ENCODE measurements around the gene SFT2D1. TPM values are rescaled to one million over a fixed set of nuclear protein-coding genes. Genes with fewer than 3 reads are reported as not detected.

The SFT2D1 gene
- total and polyA plus RNA-seq, 2 of the 4 experiments (the other 2 are of a cell fraction) = 10.2 to 45.8 TPM

GRCh38 chr6:166346965-166347364 is 4.6 kb upstream of the SFT2D1 start:
- H3K79me1 ChIP-seq (ENCODE audit: low read depth in 1 of 2, low read length in 2 of 2) = peaks cover 0 to 9% of the 10 kb centered on the region in 2 experiments; a peak in 1 of 4 replicates
- no peak overlapping the region for H3K14ac ChIP-seq (replicated peaks; ENCODE audit: low read depth, low read length)
- in situ Hi-C loops (cut with MboI; ENCODE audit: low sequenced_read_pairs) = no loop called here
- DNase-seq (no peak), ATAC-seq (ENCODE audit: low read depth) (no peak)
- ChIA-PET POLR2A (ENCODE audit: unreplicated experiment) (no interaction called here), CTCF (no interaction called here)
- no peak overlapping the region for H2AK9ac ChIP-seq (replicated peaks; ENCODE audit: low read depth, low read length, poor library complexity)
- H3K4me3 ChIP-seq (ENCODE audit: insufficient read depth, low read depth, low read length) = no peak overlapping the region
- no peak overlapping the region for H3K56ac ChIP-seq (ENCODE audit: extremely low read depth, insufficient read depth, low read length)
- intact Hi-C loops (cut with micrococcal nuclease) = no loop called here
- no peak overlapping the region for H2BK120ac ChIP-seq (ENCODE audit: low read depth, low read length)
- TF ChIP-seq ELK1 (IDR thresholded peaks at IDR 0.05; ENCODE audit: borderline replicate concordance, low read depth, low read length) = no peak
- no peak for TF ChIP-seq MXI1 (IDR thresholded peaks at IDR 0.05; ENCODE audit: borderline replicate concordance, low read depth, low read length)
- no peak for TF ChIP-seq CTCF (conservative IDR thresholded peaks at IDR 0.05; ENCODE audit: low read depth, low read length)
- no peak for TF ChIP-seq NFE2L2 (IDR thresholded peaks at IDR 0.05; ENCODE audit: low read depth, low read length)
- TF ChIP-seq POLR2A (IDR thresholded peaks at IDR 0.05; ENCODE audit: low read depth, low read length) = no peak
- no peak for TF ChIP-seq BHLHE40 (IDR thresholded peaks at IDR 0.05; ENCODE audit: low read depth, low read length)
- H4K91ac ChIP-seq (ENCODE audit: insufficient read depth, low read depth, low read length) = no peak overlapping the region
- no peak overlapping the region for H4K8ac ChIP-seq (ENCODE audit: low read depth in 2 of 2, low read length in 2 of 2)
- H3K9ac ChIP-seq (ENCODE audit: low read depth, low read length) = no peak overlapping the region
- no peak overlapping the region for H3K27ac ChIP-seq (ENCODE audit: insufficient read depth, low read length)
- no peaks in the 10 kb centered on the region for H3K36me3 ChIP-seq (ENCODE audit: control insufficient read depth, insufficient read depth, low read length)
- no peak overlapping the region for H4K5ac ChIP-seq (ENCODE audit: low read depth, low read length)
- no peak overlapping the region for H2BK20ac ChIP-seq (ENCODE audit: low read depth, low read length)
- no peak overlapping the region for H2BK15ac ChIP-seq (ENCODE audit: low read depth, low read length)
- H2AFZ ChIP-seq (replicated peaks; ENCODE audit: low read length, poor library complexity) = no peak overlapping the region
- H4K20me1 ChIP-seq (ENCODE audit: insufficient read depth, low read length) = no peaks in the 10 kb centered on the region
- H3K4me1 ChIP-seq (ENCODE audit: control insufficient read depth, insufficient read depth, low read length) = no peaks in the 10 kb centered on the region
- H2BK5ac ChIP-seq (ENCODE audit: low read depth, low read length, poor library complexity, severe bottlenecking) = no peak overlapping the region
- H3K9me3 ChIP-seq (ENCODE audit: control insufficient read depth, insufficient read depth, low read length) = no peaks in the 10 kb centered on the region; the same call in 1 of the 2 replicates
- peaks cover under 1% of the 10 kb centered on the region for H3K27me3 ChIP-seq (ENCODE audit: control insufficient read depth, insufficient read depth, low read length)
- dilution Hi-C loops (cut with HindIII; ENCODE audit: low sequenced_read_pairs, unreplicated experiment) = no loop called here
- H2AK5ac ChIP-seq (ENCODE audit: low read depth, low read length) = no peak overlapping the region
- H3K18ac ChIP-seq (ENCODE audit: low read depth, low read length) = no peak overlapping the region
- no peak overlapping the region for H3K4me2 ChIP-seq (ENCODE audit: low read depth, low read length)
- H3K4ac ChIP-seq (ENCODE audit: low read depth, low read length) = no peak overlapping the region
- no peak overlapping the region for H3K23ac ChIP-seq (ENCODE audit: low read depth, low read length)
- no TSS peak for BruUV-seq (replicated peaks)
- no peaks in the 10 kb centered on the region for H3K9me1 ChIP-seq (ENCODE audit: insufficient read depth, low read length)
